ENCODE measurements around the gene NLGN1. TPM values are rescaled to one million over a fixed set of nuclear protein-coding genes. Genes with fewer than 3 reads are reported as not detected.
A peak's percentile ranks its signal among the peaks of the same experiment; 100 is the strongest.

NLGN1 gene
- total and polyA plus RNA-seq, 2 of the 8 experiments (the other 6 are each of a cell fraction or from before 2014, with no cell fraction given), result 7.8 to 14.8 TPM

- Histone ChIP-seq H2BK20ac (ENCODE audit: low read length) (peak overlapping the region; percentile 61; the same call in 1 of the 2 replicates), H4K91ac (replicated peaks; ENCODE audit: insufficient read length, low read length) (no peak overlapping the region), H3K4me2 (ENCODE audit: insufficient read depth in 1 of 2, low read depth in 2 of 2, low read length in 2 of 2) (no peak overlapping the region), H3K4ac (replicated peaks; ENCODE audit: insufficient read length, low read depth, low read length) (no peak overlapping the region), H3K23me2 (ENCODE audit: low read depth, low read length) (peaks cover 2% of the 10 kb centered on the region; the same call in 1 of the 2 replicates), H2AK5ac (ENCODE audit: low read depth, low read length) (no peak overlapping the region), H3K9ac (replicated peaks in 1 of 4; ENCODE audit: extremely low read depth in 1 of 4, low read depth in 3 of 4, low read length in 3 of 4) (no peak overlapping the region), H2BK120ac (replicated peaks; ENCODE audit: low read depth, low read length) (no peak overlapping the region), H3K4me1 (replicated peaks in 1 of 4; ENCODE audit: control insufficient read depth in 3 of 4, insufficient read depth in 4 of 4, low read length in 3 of 4) (no peaks in the 10 kb centered on the region), H3K9me3 (ENCODE audit: insufficient read depth in 2 of 2, low read depth in 1 of 2, low read length in 1 of 2) (peaks cover 0 to under 1% of the 10 kb centered on the region in 2 experiments; a peak in 1 of 4 replicates), H3K14ac (ENCODE audit: insufficient read length) (no peak overlapping the region), H3K27ac (ENCODE audit: low read depth, low read length) (no peak overlapping the region), H4K5ac (ENCODE audit: insufficient read length, low read depth, low read length) (no peak overlapping the region), H3K4me3 (ENCODE audit: extremely low read depth in 1 of 4, insufficient read depth in 2 of 4, low read depth in 3 of 4, low read length in 4 of 4) (no peak overlapping the region), H3K36me3 (ENCODE audit: control insufficient read depth in 2 of 4, insufficient read depth in 4 of 4, low read length in 3 of 4) (no peaks in the 10 kb centered on the region; a peak in 1 of 8 replicates), H3K79me2 (ENCODE audit: control insufficient read depth in 1 of 2, insufficient read depth in 2 of 2, low read length in 2 of 2) (no peaks in the 10 kb centered on the region), H4K8ac (ENCODE audit: extremely low read depth, insufficient read depth, low read length) (no peak overlapping the region), H3K23ac (ENCODE audit: insufficient read length) (no peak overlapping the region), H4K20me1 (replicated peaks in 1 of 2; ENCODE audit: control insufficient read depth in 1 of 2, insufficient read depth in 2 of 2, low read length in 2 of 2) (no peaks in the 10 kb centered on the region), H2BK12ac (ENCODE audit: low read depth, low read length) (0 out of 2 replicates have a peak overlapping the region, but pooled peaks have one; percentile 70), H2BK5ac (ENCODE audit: low read depth, low read length) (no peak overlapping the region), H2BK15ac (ENCODE audit: low read length) (no peak overlapping the region), H2AFZ (ENCODE audit: low read length) (no peak overlapping the region), H3K27me3 (replicated peaks in 1 of 4; ENCODE audit: control insufficient read depth in 3 of 4, extremely low read depth in 1 of 4, insufficient read depth in 3 of 4, low read length in 3 of 4) (no peaks in the 10 kb centered on the region), H3K56ac (replicated peaks; ENCODE audit: insufficient read length, low read depth, low read length) (no peak overlapping the region), H3K18ac (ENCODE audit: extremely low read depth, low read length) (no peak overlapping the region), H3K79me1 (ENCODE audit: low read depth, low read length) (no peaks in the 10 kb centered on the region)
- ChIA-PET POLR2A (ENCODE audit: partially characterized antibody) (no interaction called here), CTCF (ENCODE audit: partially characterized antibody) (interaction anchor here (1.1 to 1.2 kb wide), 2 partner anchors 9 to 21 kb away, joined by 3 read pairs; no protein-coding TSS in a partner anchor)
- DNase-seq (ENCODE audit: low read depth in 1 of 2, low spot score in 2 of 2) (no peak), FAIRE-seq (no peak)
- 89% methylated on average over 3 of the region's 3 CpGs; no CpG with 5 or more reads in 1 of the 2 experiments for WGBS, 2 experiments (ENCODE audit: extremely low coverage in 1 of 2, insufficient coverage in 1 of 2, insufficient read length in 1 of 2, insufficient replicate concordance in 2 of 2, low coverage in 1 of 2, low lambda C conversion rate in 2 of 2, missing lambda C conversion rate in 1 of 2)
- TF ChIP-seq EGR1 (IDR thresholded peaks at IDR 0.05; ENCODE audit: borderline replicate concordance, low read depth, low read length) (no peak), GTF2F1 (IDR thresholded peaks at IDR 0.05; ENCODE audit: borderline replicate concordance, low read depth, low read length) (no peak), JUN (IDR thresholded peaks at IDR 0.05; ENCODE audit: low read depth, low read length) (no peak), EP300 (IDR thresholded peaks at IDR 0.05; ENCODE audit: borderline replicate concordance in 1 of 2, low read depth in 2 of 2, low read length in 2 of 2) (no peak), SUZ12 (IDR thresholded peaks at IDR 0.05; ENCODE audit: low read length) (no peak), CEBPB (IDR thresholded peaks at IDR 0.05; ENCODE audit: low read depth, low read length) (no peak), KDM5A (IDR thresholded peaks at IDR 0.05; ENCODE audit: low read length) (no peak), E2F6 (IDR thresholded peaks at IDR 0.05) (no peak), TAF7 (optimal IDR thresholded peaks at IDR 0.05; ENCODE audit: borderline replicate concordance, low read depth, low read length) (no peak), POLR2AphosphoS5 (IDR thresholded peaks at IDR 0.05; ENCODE audit: low read depth, low read length) (no peak), TCF12 (IDR thresholded peaks at IDR 0.05; ENCODE audit: low read depth, low read length) (no peak), SP4 (IDR thresholded peaks at IDR 0.05; ENCODE audit: low read length) (no peak), SIX5 (IDR thresholded peaks at IDR 0.05; ENCODE audit: low read depth, low read length) (no peak), CREB1 (IDR thresholded peaks at IDR 0.05) (no peak), RFX5 (IDR thresholded peaks at IDR 0.05; ENCODE audit: borderline replicate concordance, low read depth, low read length) (no peak)
These were observed 772.2 kb downstream of the NLGN1 start for GRCh38 chr3:174169736-174170135.
